Heart left ventricle (tissue), 16 donors: ENCODE results near the gene MBP. TPM values are rescaled to one million over a fixed set of nuclear protein-coding genes. Genes with fewer than 3 reads are reported as not detected.

Experiments used
- ATAC-seq, 4 donors: fragments of 200-7000 bp; cut with Tn5 transposase; one replicate each; pipeline ENCODE4 v1.9.1; 2020 to 2022; ENCODE audit warnings: moderate library complexity in 4 of 4, mild to moderate bottlenecking in 3 of 4, moderate number of reproducible peaks in 1 of 4
- DNase-seq, 5 donors: peaks; one replicate each; pipeline ENCODE4 v3.0.0-alpha.2; 2020
- H3K27ac ChIP-seq, 12 donors: fragments of 200-600 bp; sonication (generic) in 4 of 12; one replicate each; pipeline versions ENCODE4 v1.5.0 to v1.8.0; 2016 to 2022; ENCODE audit warnings: mild to moderate bottlenecking in 2 of 12
- H3K27me3 ChIP-seq, 9 donors: fragments of 200-600 bp; sonication (generic) in 2 of 9; one replicate each; pipeline versions ENCODE4 v1.5.1 to v1.8.0; 2016 to 2022; ENCODE audit warnings: mild to moderate bottlenecking in 3 of 9
- H3K36me3 ChIP-seq, 9 donors: fragments of 200-600 bp; sonication (generic) in 2 of 9; one replicate each; pipeline versions ENCODE4 v1.5.0 to v1.8.0; 2018 to 2022; ENCODE audit warnings: mild to moderate bottlenecking in 2 of 9
- H3K4me1 ChIP-seq, 12 donors: fragments of 200-600 bp; sonication (generic) in 4 of 12; one replicate each; pipeline versions ENCODE4 v1.5.0 to v1.8.0; 2016 to 2022; ENCODE audit warnings: mild to moderate bottlenecking in 3 of 12
- H3K4me3 ChIP-seq, 12 donors: fragments of 200-600 bp; sonication (generic) in 4 of 12; one replicate each; pipeline versions ENCODE4 v1.5.0 to v1.8.0; 2017 to 2022; ENCODE audit warnings: mild to moderate bottlenecking in 9 of 12, moderate library complexity in 4 of 12
- H3K9me3 ChIP-seq, 12 donors: fragments of 200-600 bp; sonication (generic) in 4 of 12; one replicate each; pipeline versions ENCODE4 v1.5.0 to v1.8.0; 2016 to 2022; ENCODE audit warnings: mild to moderate bottlenecking in 1 of 12
- CTCF ChIP-seq, 12 donors: fragments of 200-600 bp; sonication (generic) in 4 of 12; IDR thresholded peaks; one replicate each; pipeline versions ENCODE4 v1.5.0 to v1.8.0; 2018 to 2022; ENCODE audit warnings: antibody characterized with exemption in 12 of 12, mild to moderate bottlenecking in 5 of 12
- POLR2A ChIP-seq, 2 donors: fragments of 450-650 bp; IDR thresholded peaks; one replicate each; pipeline ENCODE4 v1.6.1; 2017; ENCODE audit warnings: antibody characterized with exemption in 2 of 2, mild to moderate bottlenecking in 2 of 2, moderate library complexity in 2 of 2
- WGBS, 4 donors: extraction: QIAGEN DNeasy Blood & Tissue Kit in 2 of 4; methylation state at CpG; one replicate each; pipeline versions ENCODE4 v1.1.5 to v1.1.7; 2013 to 2018; 5-methylcytosine and 5-hydroxymethylcytosine counted together
- intact Hi-C, 10 donors: fragments of 100-400 bp; cut with DNase I; formaldehyde crosslinking; loops; one replicate each; pipeline versions ENCODE4 v1.11.1 to v1.14.2; 2022
- polyA plus RNA-seq, 2 donors: library from polyadenylated mRNA; stranded (reverse); fragments of 200-250 nt; gene quantifications; one replicate each; pipeline ENCODE4 v1.2.3, GENCODE V29; 2013
- total RNA-seq, 9 donors: library from RNA; depleted of rRNA in 2 of 9; stranded (reverse); fragments of >200 nt in 2 of 9; fragmentation: NEBNext Ultra II Directional in 3 of 9; extraction: Animal tissue kit (Norgen Biotek cat#: 25700) in 3 of 9; gene quantifications; one replicate each; pipeline versions ENCODE4 v1.1.0 to v1.2.4, GENCODE V29; 2016 to 2023
- donor health status: ischemic (EF 13 %, LVEDD 7.1; RV severe dilation, severe dysfunction).
- donor health status: healthy with polysubstance abuse.
- donor health status: DM: no; HTN: yes; CAD: no.
- donor health status: DM: no; HTN: no; CAD: no.
- donor health status: ischemic (EF 25% LVEDD 6.9; RV normal size, moderate dysfunction).
- donor health status: ischemic (EF 25% LVEDD 5.7; RV mildly dilated, moderate dysfunction).
- donor health status: healthy.
- donor health status: DM: yes; HTN: yes; CAD: no.
- donor health status: ischemic (EF 35%, LVEDD 5.7; RV mildly dilated, moderate dysfunction).
- donor health status: nonischemic (EF 11% LVEDD 7.7; RV severe dilation, severe dysfunction).
- donor health status: DM: yes; HTN: yes; CAD: no.
- donor health status: PGD.
- donor health status: ischemic (EF 29% LVEDD 5.4; RV normal size, mild dysfunction).
- donor health status: nonischemic (EF 23%, LVEDD 6.1; RV moderate dilation, normal function).

Gene MBP
- total and polyA plus RNA-seq, 11 donors: 7.7 to 93.0 (median 31.8) TPM

DNA sequence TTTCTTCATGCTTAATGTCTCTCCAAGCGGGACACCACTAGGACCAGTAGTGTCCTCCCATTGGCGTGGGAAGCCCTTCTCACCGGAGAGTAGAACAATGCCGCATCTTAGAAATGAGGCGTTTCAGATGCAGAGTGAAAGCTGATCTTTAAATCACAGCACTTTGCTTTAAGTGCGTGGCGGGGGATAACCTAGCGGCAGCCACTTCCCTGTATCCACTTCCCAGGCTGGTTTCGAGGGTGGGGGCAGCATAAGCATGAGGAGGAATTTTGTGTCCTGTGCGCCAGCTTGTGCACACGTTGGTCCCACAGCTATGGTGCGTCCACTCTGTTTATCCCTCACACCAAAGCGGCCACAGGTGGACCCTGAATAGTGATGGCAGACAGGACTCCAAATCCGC lies 63.1 kb downstream of the MBP start:
- no peak for ATAC-seq
- Histone ChIP-seq H3K4me1 (peaks cover 0 to 97% (median 47%) of the 10 kb centered on the region in 12 donors), H3K9me3 (no peaks in the 10 kb centered on the region), H3K36me3 (peaks cover 0 to 11% (median 0%) of the 10 kb centered on the region in 9 donors), H3K4me3 (no peak overlapping the region), H3K27me3 (no peaks in the 10 kb centered on the region), H3K27ac (peak overlapping the region in 9 of 12 donors; percentile 3 to 88 (median 71))
- 85 to 93% (median 91%) methylated on average over 14 of the region's 14 CpGs for WGBS, 4 donors
- no peak for TF ChIP-seq POLR2A (IDR thresholded peaks at IDR 0.05)
- TF ChIP-seq CTCF (IDR thresholded peaks at IDR 0.05): no peak
- DNase-seq: no peak
- intact Hi-C loops: loop anchor here in 5 of 10 donors (5.0 to 10.0 kb wide), 3 partner anchors 43 to 145 kb away; partner anchors contain the start of gene MBP (in 2 of the 5)

DNA sequence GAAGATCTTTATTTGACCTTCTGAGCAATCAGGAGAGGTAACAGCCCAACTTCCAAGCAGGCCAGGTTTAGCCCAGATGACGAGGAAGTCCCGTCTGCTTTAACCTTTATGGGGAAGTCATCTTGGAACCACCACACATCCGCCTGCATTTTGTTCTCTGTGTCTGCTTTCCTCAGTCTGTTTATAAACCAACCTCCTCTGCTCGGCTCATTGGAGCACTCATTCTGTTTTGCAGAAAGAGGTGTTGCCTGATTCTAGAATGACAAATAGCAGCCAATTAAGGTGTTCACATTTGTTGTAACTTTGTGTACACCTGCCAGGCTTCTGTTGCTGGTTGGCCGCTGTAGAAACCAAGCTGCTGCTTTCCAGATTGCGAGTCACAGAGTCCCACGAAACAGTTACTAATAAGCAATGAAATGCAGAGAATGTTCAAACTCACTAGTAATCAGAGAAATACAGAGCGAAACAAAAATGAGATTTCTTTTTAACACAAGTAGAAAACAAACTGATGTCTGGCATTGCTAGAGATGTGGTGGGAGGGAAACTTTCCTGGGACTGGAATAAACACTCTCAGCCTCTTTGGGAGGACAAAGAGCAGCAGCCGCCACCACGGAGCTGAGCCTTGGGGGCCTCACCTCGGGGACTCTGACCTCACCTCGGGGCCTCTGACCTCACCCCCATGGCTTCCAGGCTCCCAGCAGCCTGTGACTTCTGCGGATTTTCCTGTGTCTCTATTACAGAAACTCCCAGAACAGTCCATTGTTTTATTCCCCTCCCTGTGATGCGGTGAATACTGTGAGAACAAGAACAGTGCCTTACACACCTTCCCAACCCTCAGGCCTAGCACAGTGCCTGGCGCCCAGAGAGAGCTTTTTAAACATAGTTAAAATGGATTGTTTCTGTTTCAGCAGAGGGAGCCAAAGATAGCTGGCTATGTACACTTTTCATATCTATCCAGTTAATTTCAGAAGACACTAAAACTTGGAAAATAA lies 64.0 kb downstream of the MBP start:
- intact Hi-C loops: loop anchor here in 5 of 10 donors (5.0 to 10.0 kb wide), 3 partner anchors 44 to 146 kb away; partner anchors contain the start of gene MBP (in 2 of the 5)
- Histone ChIP-seq H3K4me1 (peaks cover 0 to 97% (median 43%) of the 10 kb centered on the region in 12 donors), H3K9me3 (no peaks in the 10 kb centered on the region), H3K36me3 (peaks cover 0 to 15% (median 0%) of the 10 kb centered on the region in 9 donors), H3K27me3 (no peaks in the 10 kb centered on the region), H3K27ac (peak overlapping the region; percentile 33 to 88 (median 72)), H3K4me3 (peak overlapping the region in 1 of 12 donors; percentile 22)
- peak in 3 of 4 donors; percentile 21 to 32 (median 22) for ATAC-seq
- 58 to 65% (median 61%) methylated on average over 13 to 15 of the region's 15 CpGs for WGBS, 4 donors
- no peak for TF ChIP-seq POLR2A (IDR thresholded peaks at IDR 0.05)
- peak in 1 of 12 donors; percentile 12 for TF ChIP-seq CTCF (IDR thresholded peaks at IDR 0.05)
- DNase-seq: peak in 1 of 5 donors; percentile 49

DNA sequence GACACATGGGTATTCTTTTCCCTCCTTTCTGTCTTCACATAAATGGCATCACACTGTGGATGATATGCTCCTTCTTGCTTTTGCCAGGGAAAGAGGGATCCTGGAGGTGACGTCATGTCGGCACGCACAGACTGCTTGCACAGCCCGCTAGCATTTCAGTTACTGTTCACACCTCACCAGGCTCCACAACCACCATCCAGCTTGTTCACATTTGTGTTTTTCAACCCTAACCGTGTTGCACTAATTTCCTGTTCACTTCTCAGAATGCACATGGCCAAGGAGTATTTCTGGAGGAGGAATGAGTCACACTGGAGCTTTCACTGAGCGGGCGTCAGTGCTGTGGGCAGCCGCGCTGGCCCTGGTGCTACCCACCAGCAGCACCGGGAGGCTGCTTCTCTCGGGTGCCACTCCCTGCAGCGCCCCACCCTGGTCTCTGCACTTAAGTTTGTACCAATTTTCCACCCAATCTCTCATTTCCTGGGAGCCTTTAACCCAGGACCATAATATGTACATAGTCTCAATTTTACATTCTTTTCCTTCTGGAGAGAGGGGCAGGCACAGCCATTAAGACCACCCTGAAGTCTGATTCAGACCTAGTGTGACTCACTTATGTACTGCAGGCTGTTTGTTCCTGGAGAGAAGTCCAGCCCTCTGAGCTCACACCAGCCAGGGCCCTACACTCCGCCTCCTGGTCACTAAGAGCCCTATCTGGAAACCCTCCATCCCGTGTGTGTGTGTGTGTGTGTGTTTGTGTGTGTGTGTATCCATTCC lies 65.1 kb downstream of the MBP start:
- 36 to 65% (median 59%) methylated on average over 14 of the region's 14 CpGs for WGBS, 4 donors
- no peak for TF ChIP-seq POLR2A (IDR thresholded peaks at IDR 0.05)
- TF ChIP-seq CTCF (IDR thresholded peaks at IDR 0.05): peak in 1 of 12 donors; percentile 7
- Histone ChIP-seq H3K4me3 (peak overlapping the region in 2 of 12 donors; percentile 7 to 17), H3K27me3 (no peaks in the 10 kb centered on the region), H3K36me3 (peaks cover 0 to 15% (median 0%) of the 10 kb centered on the region in 9 donors), H3K9me3 (no peaks in the 10 kb centered on the region), H3K4me1 (peaks cover 0 to 97% (median 45%) of the 10 kb centered on the region in 12 donors), H3K27ac (peak overlapping the region; percentile 33 to 88 (median 72))
- intact Hi-C loops: loop anchor here in 5 of 10 donors (5.0 to 10.0 kb wide), 3 partner anchors 45 to 147 kb away; partner anchors contain the start of gene MBP (in 2 of the 5)
- peak in 3 of 5 donors; percentile 61 to 84 (median 77) for DNase-seq
- peak; percentile 63 to 83 (median 74) for ATAC-seq
